Stomach (tissue), 9 donors: Measurements from ENCODE around the gene BRD9. TPM values are rescaled to one million over a fixed set of nuclear protein-coding genes. Genes with fewer than 3 reads are reported as not detected.
A peak's percentile ranks its signal among the peaks of the same experiment; 100 is the strongest.

ENCODE experiments used
- DNase-seq, 2 donors: peaks; one replicate each; pipeline versions ENCODE4 v3.0.0 to v3.0.0-alpha.2; 2013 to 2019
- H3K27ac ChIP-seq, 5 donors: fragments of 200-600 bp in 4 of 5; sonication (generic) in 4 of 5; one replicate each; pipeline ENCODE4 v1.5.1; 2013 to 2019; ENCODE audit warnings: mild to moderate bottlenecking in 1 of 5, moderate library complexity in 1 of 5
- H3K27me3 ChIP-seq, 3 donors: fragments of 200-600 bp; sonication (generic); one replicate each; pipeline ENCODE4 v1.5.1; 2017 to 2019; ENCODE audit warnings: mixed run types in 1 of 3
- H3K36me3 ChIP-seq, 4 donors: fragments of 200-600 bp; sonication (generic); 1 replicate in 3 of 4; 2 replicates in 1 of 4; pipeline ENCODE4 v1.5.1; 2016 to 2019
- H3K4me1 ChIP-seq, 4 donors: fragments of 200-600 bp; sonication (generic); one replicate each; pipeline ENCODE4 v1.5.1; 2016 to 2019
- H3K4me3 ChIP-seq, 4 donors: fragments of 200-600 bp; sonication (generic) in 3 of 4; one replicate each; pipeline ENCODE4 v1.5.1; 2016 to 2019; ENCODE audit warnings: mild to moderate bottlenecking in 1 of 4
- H3K9me3 ChIP-seq, 4 donors: fragments of 200-600 bp; sonication (generic); one replicate each; pipeline ENCODE4 v1.5.1; 2016 to 2019
- CTCF ChIP-seq, 7 experiments: fragments of 450-650 bp in 4 of 7; fragments of 200-600 bp in 3 of 7; sonication (generic) in 3 of 7; IDR thresholded peaks; one replicate each; pipeline ENCODE4 v1.5.1; 2016 to 2019; ENCODE audit warnings: antibody characterized with exemption in 7 of 7, control low read depth in 2 of 7, mild to moderate bottlenecking in 1 of 7
- EP300 ChIP-seq: sonication (generic); formaldehyde crosslinking; IDR thresholded peaks from one replicate; pipeline ENCODE4 v1.6.1; 2017; ENCODE audit warnings: antibody characterized with exemption
- POLR2A ChIP-seq, 4 donors: fragments of 450-650 bp; IDR thresholded peaks; one replicate each; pipeline ENCODE4 v1.6.1; 2016; ENCODE audit warnings: antibody characterized with exemption in 4 of 4, control low read depth in 2 of 4, mild to moderate bottlenecking in 1 of 4, moderate library complexity in 1 of 4
- POLR2AphosphoS5 ChIP-seq, 3 donors: sonication (generic); formaldehyde crosslinking; IDR thresholded peaks; one replicate each; pipeline ENCODE4 v1.6.1; 2016; ENCODE audit warnings: antibody characterized with exemption in 3 of 3
- WGBS, 5 donors: extraction: QIAGEN DNeasy Blood & Tissue Kit in 3 of 5; methylation state at CpG; one replicate each; pipeline versions ENCODE4 v1.1.5 to v1.1.7; 2013 to 2018; 5-methylcytosine and 5-hydroxymethylcytosine counted together
- intact Hi-C: fragments of 100-400 bp; cut with DNase I; formaldehyde crosslinking; loops from one replicate; pipeline ENCODE4 v1.15.1; 2023; ENCODE audit warnings: low total_unique reads
- polyA plus RNA-seq, 3 donors: library from polyadenylated mRNA; stranded (reverse); fragments of 200-250 nt; gene quantifications; one replicate each; pipeline ENCODE4 v1.2.3, GENCODE V29; 2013
- total RNA-seq, 5 donors: library from RNA; depleted of rRNA; stranded (reverse); fragments of >200 nt; gene quantifications; one replicate each; pipeline versions ENCODE4 v1.1.0 to v1.2.3, GENCODE V29; 2014 to 2016
- donor health status: healthy with polysubstance abuse.
- donor health status: Bipolar disorder and iron deficiency.
- donor health status: healthy.

Gene BRD9
- total and polyA plus RNA-seq, 8 donors: 16.2 to 152 (median 40.0) TPM

- no peaks in the 10 kb centered on the region for H3K9me3 ChIP-seq
- H3K27ac ChIP-seq: no peak overlapping the region
- H3K4me3 ChIP-seq: no peak overlapping the region
- TF ChIP-seq EP300: no peak
- no peak for TF ChIP-seq POLR2A (IDR thresholded peaks at IDR 0.05)
- TF ChIP-seq POLR2AphosphoS5 (IDR thresholded peaks at IDR 0.05): no peak
- TF ChIP-seq CTCF (IDR thresholded peaks at IDR 0.05): no peak
- H3K4me1 ChIP-seq: peaks cover 0 to 5% (median 2%) of the 10 kb centered on the region in 4 donors
- intact Hi-C loops: no loop called here
- H3K36me3 ChIP-seq: peaks cover 0 to 2% (median under 1%) of the 10 kb centered on the region in 4 donors
- WGBS, 5 donors: 84 to 94% (median 92%) methylated on average over 16 of the region's 16 CpGs
- H3K27me3 ChIP-seq: no peaks in the 10 kb centered on the region
- DNase-seq: peak in 1 of 2 donors; percentile 23
Observed at GRCh38 chr5:902129-902916, 9.7 kb upstream of the BRD9 start.

- intact Hi-C loops: no loop called here
- Histone ChIP-seq H3K4me1 (peaks cover 0 to 5% (median 2%) of the 10 kb centered on the region in 4 donors), H3K4me3 (no peak overlapping the region), H3K27me3 (no peaks in the 10 kb centered on the region), H3K36me3 (peaks cover 0 to 1% (median 0%) of the 10 kb centered on the region in 4 donors), H3K27ac (no peak overlapping the region), H3K9me3 (no peaks in the 10 kb centered on the region)
- DNase-seq: no peak
- no peak for TF ChIP-seq EP300
- no peak for TF ChIP-seq CTCF (IDR thresholded peaks at IDR 0.05)
- no peak for TF ChIP-seq POLR2A (IDR thresholded peaks at IDR 0.05)
- no peak for TF ChIP-seq POLR2AphosphoS5 (IDR thresholded peaks at IDR 0.05)
- 86 to 93% (median 87%) methylated on average over 4 of the region's 4 CpGs for WGBS, 5 donors
Observed at GRCh38 chr5:900781-901180, 8.2 kb upstream of the BRD9 start.

GRCh38 chr5:893711-894110 lies 1.1 kb upstream of the BRD9 start:
- DNase-seq: no peak
- no peaks in the 10 kb centered on the region for H3K27me3 ChIP-seq
- no peak overlapping the region for H3K27ac ChIP-seq
- H3K4me3 ChIP-seq: peak overlapping the region in 2 of 4 donors; percentile 82 to 96
- H3K4me1 ChIP-seq: peaks cover 20 to 29% (median 28%) of the 10 kb centered on the region in 4 donors
- no peaks in the 10 kb centered on the region for H3K9me3 ChIP-seq
- H3K36me3 ChIP-seq: peaks cover 16 to 28% (median 27%) of the 10 kb centered on the region in 4 donors
- intact Hi-C loops: no loop called here
- 69 to 76% (median 72%) methylated on average over 5 to 9 of the region's 9 CpGs for WGBS, 5 donors
- TF ChIP-seq POLR2AphosphoS5 (IDR thresholded peaks at IDR 0.05): no peak
- no peak for TF ChIP-seq EP300
- no peak for TF ChIP-seq CTCF (IDR thresholded peaks at IDR 0.05)
- TF ChIP-seq POLR2A (IDR thresholded peaks at IDR 0.05): no peak

- DNase-seq: peak in 1 of 2 donors; percentile 20
- Histone ChIP-seq H3K27me3 (no peaks in the 10 kb centered on the region), H3K4me1 (peaks cover 20 to 29% (median 28%) of the 10 kb centered on the region in 4 donors), H3K27ac (peak overlapping the region in 3 of 5 donors; percentile 91 to 93 (median 91)), H3K36me3 (peaks cover 22 to 34% (median 32%) of the 10 kb centered on the region in 4 donors), H3K9me3 (no peaks in the 10 kb centered on the region), H3K4me3 (peak overlapping the region; percentile 78 to 96 (median 80))
- WGBS, 5 donors: 1 to 2% (median 2%) methylated on average over 11 to 31 of the region's 31 CpGs
- no peak for TF ChIP-seq POLR2AphosphoS5 (IDR thresholded peaks at IDR 0.05)
- TF ChIP-seq CTCF (IDR thresholded peaks at IDR 0.05): no peak
- no peak for TF ChIP-seq POLR2A (IDR thresholded peaks at IDR 0.05)
- TF ChIP-seq EP300: no peak
- intact Hi-C loops: no loop called here
Observed at GRCh38 chr5:893137-893506, 521 bp upstream of the BRD9 start.
